ENCODE results near the gene C5orf15.

DNA sequence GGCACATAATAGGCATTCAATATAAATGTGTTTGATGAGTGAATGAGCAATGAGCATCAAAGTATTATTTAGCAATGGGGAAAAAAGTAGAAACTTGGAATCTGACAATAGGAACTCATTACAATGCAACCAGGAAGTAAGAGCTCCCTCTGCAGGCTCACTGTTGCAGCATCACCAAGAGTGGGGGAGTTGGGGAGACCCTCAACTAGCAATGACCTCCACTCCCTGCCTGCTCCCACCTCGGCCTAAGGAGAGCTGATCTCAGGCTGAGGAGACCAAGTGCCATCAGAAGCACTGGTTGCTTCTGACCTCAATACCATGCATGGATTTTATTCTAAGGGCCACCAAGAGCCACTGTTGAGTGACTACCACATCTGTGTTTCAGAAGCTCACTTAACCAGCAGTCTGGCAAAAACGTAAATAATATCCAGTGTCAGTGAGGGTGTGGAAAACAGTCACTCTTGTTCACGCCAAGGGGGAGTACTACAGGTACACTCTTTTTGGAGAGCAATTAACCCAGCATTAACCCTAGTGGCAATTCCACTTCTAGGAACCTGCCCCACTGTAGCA, 28.3 kb upstream of the C5orf15 start:
- TF ChIP-seq CTCF (IDR thresholded peaks at IDR 0.05) (peak in 1 of 2 donors; percentile 32), POLR2AphosphoS5 (IDR thresholded peaks at IDR 0.05) (no peak), POLR2A (IDR thresholded peaks at IDR 0.05) (no peak)
